Vagina (tissue), 2 donors: ENCODE data around the gene CXCL12.

Source experiments
- POLR2A ChIP-seq, 2 donors: fragments of 450-650 bp; IDR thresholded peaks; one replicate each; pipeline ENCODE4 v1.6.1; 2017; ENCODE audit warnings: antibody characterized with exemption in 2 of 2, mild to moderate bottlenecking in 2 of 2, moderate library complexity in 2 of 2
- POLR2AphosphoS5 ChIP-seq, 2 donors: sonication (generic); formaldehyde crosslinking; IDR thresholded peaks; one replicate each; pipeline ENCODE4 v1.9.0; 2017; ENCODE audit warnings: antibody characterized with exemption in 2 of 2, mild to moderate bottlenecking in 2 of 2, low read depth in 1 of 2; ENCODE audit not compliant: insufficient read depth in 1 of 2
- TF ChIP-seq, protein P1 (sequence below), 3 experiments: fragments of 450-650 bp in 2 of 3; fragments of 200-600 bp in 1 of 3; sonication (generic) in 1 of 3; IDR thresholded peaks; one replicate each; pipeline ENCODE4 v1.5.1; 2017 to 2019; ENCODE audit warnings: antibody characterized with exemption in 3 of 3, mild to moderate bottlenecking in 2 of 3, moderate library complexity in 2 of 3

DNA sequence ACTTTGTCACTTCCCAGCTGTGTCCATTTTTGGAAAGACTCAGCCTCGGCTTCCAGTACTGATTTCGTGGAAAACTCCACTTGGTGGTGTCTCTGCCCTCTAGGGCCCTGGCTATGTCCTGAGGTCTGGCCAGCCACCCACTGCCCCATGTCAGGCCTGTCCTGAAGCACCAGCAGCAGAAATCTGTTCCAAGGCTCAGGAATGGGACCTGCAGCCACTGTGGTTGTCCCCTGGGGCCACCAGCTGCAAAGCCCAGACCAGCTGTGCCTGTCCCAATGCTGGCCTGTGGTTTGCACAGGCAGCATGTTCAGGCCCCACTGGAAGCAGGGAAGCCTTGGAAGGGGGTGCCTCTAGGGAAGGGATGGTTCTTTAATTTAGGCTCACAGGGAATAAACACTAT lies 21.2 kb downstream of the CXCL12 start:
- TF ChIP-seq, protein P1, sequence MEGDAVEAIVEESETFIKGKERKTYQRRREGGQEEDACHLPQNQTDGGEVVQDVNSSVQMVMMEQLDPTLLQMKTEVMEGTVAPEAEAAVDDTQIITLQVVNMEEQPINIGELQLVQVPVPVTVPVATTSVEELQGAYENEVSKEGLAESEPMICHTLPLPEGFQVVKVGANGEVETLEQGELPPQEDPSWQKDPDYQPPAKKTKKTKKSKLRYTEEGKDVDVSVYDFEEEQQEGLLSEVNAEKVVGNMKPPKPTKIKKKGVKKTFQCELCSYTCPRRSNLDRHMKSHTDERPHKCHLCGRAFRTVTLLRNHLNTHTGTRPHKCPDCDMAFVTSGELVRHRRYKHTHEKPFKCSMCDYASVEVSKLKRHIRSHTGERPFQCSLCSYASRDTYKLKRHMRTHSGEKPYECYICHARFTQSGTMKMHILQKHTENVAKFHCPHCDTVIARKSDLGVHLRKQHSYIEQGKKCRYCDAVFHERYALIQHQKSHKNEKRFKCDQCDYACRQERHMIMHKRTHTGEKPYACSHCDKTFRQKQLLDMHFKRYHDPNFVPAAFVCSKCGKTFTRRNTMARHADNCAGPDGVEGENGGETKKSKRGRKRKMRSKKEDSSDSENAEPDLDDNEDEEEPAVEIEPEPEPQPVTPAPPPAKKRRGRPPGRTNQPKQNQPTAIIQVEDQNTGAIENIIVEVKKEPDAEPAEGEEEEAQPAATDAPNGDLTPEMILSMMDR (IDR thresholded peaks at IDR 0.05): no peak
- TF ChIP-seq POLR2AphosphoS5 (IDR thresholded peaks at IDR 0.05; ENCODE audit: insufficient read depth in 1 of 2, low read depth in 1 of 2) (no peak), POLR2A (IDR thresholded peaks at IDR 0.05) (no peak)
